Activated CD4-positive, alpha-beta T cell treated with anti-CD3 and anti-CD28 coated beads, Interleukin-2, amount 50 U/mL, for 4 hours (primary cell): ENCODE measurements around the gene SLC46A1.

Source experiments
- DNase-seq, 2 experiments: peaks; one replicate each; pipeline ENCODE4 v3.0.0-alpha.2; 2020

SLC46A1 gene

DNA sequence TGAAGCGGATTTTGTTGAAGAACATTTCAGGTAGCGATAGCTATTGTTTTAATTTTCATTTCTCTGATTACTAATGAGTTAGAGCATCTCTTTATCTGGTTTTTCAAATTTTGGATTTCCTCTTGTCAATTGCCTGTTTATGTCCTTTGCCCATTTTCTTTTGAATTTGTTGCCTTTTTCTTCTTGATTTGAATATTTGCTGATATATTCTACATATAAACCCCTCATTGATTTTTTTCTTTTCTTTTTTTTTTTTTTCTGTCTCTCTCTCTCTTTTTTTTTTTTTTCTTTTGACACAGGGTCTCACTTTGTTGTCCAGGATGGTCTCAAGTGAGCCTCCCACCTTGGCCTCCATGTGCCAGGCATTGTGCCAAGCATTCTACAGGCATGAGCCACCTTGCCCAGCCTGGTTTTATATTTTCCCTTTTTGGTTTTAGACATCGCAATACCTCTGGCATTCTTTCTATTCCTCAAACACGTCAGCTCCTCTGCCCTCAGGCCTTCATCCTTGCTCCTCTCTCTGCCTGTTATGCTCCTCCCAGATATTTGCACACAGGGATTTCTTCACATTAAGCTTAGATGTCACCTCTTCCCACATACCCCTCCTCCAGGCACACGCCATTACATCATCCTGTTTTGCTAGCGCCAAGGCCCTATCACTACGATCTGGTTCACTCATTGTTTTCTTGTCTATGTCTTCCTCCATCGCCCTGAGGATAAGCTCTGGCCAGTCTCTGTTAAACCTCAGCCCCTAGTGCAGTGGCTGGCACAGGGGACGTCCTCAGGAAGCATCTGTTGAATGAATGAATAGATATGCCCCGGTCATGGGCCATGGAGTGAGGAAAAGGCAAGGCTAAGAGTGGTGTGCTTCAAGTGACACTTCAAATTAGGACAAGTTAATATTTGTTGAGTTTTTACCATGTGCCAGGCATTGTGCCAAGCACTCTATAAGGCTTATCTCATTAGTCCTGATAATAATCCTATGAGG lies 25.9 kb downstream of the SLC46A1 start:
- DNase-seq, result no peak

GRCh38 chr17:28372945-28373274 lies 33.1 kb downstream of the SLC46A1 start:
- DNase-seq, result no peak

DNA sequence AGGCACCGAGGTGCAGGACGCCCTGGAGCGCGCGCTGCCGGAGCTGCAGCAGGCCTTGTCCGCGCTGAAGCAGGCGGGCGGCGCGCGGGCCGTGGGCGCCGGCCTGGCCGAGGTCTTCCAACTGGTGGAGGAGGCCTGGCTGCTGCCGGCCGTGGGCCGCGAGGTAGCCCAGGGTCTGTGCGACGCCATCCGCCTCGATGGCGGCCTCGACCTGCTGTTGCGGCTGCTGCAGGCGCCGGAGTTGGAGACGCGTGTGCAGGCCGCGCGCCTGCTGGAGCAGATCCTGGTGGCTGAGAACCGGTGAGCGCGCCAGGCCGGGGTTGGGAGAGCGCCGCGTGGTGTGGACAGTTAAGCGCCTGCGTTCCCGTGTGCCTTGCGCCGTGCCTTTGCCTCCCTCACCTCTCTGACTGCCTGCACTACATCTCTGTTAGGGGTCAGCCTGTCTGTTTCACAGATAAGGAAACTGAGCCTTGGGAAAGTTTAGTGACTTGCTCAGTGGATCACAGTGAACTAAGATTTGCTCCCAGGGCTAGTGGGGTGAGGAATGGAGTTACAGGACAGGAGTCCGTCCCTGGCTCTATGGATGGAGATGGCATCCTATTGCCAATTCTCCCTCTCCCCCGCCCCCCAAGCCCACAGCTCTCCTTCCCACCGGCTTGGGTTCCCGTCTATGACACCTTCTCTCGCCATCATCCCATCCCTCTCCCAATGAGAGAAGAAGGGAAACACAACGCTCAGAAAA lies 33.6 kb downstream of the SLC46A1 start:
- DNase-seq, result no peak

DNA sequence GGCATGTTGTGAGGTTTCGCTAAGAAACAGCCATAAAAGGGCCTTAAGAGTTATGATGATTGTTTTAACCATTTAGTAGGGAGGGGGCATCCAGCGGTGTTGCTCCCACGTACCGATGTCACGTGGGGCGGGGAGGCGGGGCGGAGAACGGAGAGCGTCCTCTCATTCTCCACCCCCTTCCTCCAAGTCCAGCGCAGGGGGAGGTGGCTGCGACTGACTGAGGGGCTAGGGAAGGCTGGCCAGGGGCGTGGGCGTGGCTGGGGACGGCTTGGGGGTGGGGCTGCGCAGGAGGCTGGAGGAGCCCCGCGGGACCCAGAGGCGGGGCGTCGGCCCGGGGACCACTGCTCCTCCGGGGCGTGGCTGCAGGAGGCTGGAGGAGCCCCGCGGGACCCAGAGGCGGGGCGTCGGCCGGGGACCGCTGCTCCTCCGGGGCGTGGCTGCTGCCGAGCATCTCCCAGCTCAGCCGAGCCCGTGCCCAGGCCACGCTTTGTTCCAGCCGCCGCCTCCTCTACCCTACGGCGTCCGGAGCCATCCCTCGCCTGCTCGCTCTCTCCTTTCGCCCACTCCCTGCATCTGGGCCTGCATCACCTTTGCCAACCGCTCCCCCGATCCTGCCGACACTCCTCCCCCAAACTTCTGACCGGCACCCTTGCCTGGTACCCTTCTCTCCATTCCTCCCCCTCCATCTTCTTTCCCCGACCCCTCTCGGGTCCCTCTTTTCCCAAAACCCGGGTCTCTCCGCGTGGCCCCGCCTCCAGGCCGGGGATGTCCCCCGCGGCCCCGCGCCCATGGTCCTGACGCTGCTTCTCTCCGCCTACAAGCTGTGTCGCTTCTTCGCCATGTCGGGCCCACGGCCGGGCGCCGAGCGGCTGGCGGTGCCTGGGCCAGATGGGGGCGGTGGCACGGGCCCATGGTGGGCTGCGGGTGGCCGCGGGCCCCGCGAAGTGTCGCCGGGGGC lies 34.5 kb downstream of the SLC46A1 start, which contains the start of gene SARM1:
SARM1 (plus strand) TSS at position 450 of the 958 bp plus-strand sequence; CDS start at position 789, 339 bp downstream.
- DNase-seq, result peak; percentile 76

DNA sequence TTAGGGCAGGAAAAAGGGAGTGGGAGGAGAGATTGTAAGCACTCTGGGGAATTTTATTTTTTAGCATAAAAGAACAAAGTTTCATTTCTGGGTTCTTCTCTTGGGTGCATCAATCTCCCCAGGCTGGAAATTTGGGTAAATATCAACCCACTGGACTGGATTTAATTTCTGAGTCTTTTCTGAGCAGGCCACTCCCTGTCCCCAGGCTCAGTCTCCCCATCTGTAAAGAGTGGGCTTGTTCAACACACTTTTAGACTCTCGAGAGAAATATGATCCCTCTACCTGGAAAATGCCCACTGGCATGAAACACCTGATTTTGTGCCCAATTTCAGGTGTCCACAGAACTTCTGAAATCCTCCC lies 35.3 kb downstream of the SLC46A1 start:
- no peak for DNase-seq

DNA sequence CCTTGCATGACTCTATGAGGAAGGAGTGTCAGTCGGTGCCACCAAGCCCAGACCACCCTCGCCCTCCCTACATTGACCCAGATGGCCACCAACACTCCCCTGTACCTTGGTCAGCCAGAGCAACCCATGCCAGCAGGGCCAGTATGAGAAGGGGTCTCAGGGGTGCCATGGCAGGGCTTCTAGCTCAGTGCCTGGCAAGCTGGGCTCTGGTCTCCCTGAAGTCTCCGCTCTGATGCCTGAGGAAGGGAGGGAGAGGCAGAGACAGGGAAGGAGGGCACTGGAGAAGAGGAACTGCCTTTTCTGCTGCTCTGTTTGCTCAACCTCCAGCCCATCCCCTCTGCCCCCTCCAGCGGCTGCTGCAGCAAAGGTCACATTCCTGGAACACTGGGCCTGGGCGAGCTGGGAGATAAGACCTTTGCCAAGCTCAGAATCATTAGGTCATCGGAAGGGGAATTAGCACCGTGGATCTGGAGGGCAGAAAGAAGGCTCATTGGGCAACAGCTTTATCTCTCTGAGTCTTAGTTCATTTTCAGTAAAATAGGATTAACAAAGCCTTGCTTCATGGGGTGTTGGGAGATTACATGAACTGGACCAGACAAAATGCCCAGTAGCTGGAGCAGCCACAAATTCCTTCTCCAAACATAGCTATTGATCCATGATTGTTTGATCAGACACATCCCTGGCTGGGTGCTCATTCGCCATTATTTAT lies 35.8 kb downstream of the SLC46A1 start, which contains the start of gene VTN:
VTN (minus strand) TSS at position 273 of the 709 bp plus-strand sequence; CDS start at position 169, 104 bp downstream.
- DNase-seq, result no peak

DNA sequence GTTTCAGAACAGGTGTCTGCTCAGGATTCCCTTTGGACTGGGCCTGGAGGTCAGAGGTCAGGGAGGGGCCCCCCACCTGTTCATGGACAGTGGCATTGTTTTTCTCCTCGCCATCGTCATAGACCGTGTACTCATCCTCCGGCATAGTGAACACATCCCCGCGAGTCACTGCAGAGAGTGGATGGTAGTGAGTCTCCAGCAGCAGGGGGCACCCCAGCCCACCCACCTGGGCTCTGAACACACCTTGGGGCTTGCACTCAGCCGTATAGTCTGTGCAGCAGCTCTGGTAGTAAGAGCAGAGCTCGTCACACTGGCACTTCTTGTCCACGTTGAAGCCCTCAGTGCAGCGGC lies 36.4 kb downstream of the SLC46A1 start:
- no peak for DNase-seq

DNA sequence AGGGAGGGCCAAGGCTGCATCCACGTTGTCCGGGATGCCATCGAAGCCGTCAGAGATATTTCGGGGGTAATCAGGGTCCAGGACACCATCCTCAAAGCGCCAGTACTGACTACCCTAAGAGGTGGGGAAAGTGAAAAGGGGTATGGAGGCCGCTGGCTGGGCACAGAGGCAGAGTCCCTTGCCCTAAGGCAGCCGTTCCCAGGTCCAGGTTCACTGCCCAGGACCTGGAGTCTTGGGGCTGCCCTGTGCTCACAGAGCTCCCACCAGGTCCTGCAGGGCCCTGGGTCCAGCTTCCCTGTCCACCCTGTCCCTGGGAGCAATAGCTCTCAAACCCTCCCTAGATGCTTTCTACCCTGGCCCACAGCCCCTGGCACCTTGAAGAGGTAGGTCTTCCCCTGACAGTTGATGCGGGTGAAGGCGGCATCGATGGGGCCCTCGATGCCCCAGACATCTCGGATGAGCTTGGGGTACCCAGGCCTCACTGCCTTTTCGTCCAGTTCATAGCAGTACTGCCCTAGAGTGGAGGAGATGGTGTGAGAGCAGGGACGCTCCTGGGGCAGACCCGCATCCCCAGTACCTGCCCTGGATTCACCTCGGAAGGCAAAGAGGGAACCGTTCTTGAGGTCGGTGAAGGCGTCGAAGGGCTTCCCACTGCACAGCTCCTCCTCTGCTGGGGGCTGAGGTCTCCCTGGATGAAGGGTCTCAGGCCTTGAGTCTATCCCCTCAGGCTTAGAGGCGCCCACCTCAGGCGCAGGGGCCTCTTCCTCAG lies 36.9 kb downstream of the SLC46A1 start:
- no peak for DNase-seq

DNA sequence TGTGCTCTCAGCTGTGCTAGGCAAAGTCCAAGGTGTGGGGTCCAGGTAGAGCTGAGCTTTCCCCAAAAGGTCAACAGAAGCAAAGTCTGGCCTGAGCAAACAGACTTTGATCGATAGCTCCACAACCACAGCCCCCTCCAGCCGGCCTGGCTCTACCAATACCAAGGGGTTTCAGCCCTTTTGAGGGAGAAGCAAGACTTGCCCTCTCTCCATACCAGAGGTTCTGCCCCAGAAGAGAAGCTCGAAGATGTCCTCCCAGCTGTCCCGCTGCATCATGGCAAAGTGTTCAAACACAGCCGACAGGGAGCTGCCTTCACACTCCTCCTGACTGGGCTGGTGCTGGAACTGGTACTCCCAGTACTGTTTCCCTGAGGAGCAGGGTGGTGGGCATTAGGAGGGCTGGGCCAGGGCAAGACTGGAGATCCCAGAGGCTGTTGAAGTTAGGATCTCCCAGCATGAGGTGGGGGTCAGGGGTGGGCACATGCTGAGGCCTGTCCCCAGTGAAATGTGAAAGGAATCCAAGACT lies 37.6 kb downstream of the SLC46A1 start:
- no peak for DNase-seq

- no peak for DNase-seq
Observed at GRCh38 chr17:28367641-28368305, 38.2 kb downstream of the SLC46A1 start.

- DNase-seq, result no peak
Observed at GRCh38 chr17:28366605-28367004, 39.4 kb downstream of the SLC46A1 start.

GRCh38 chr17:28365487-28365886 lies 40.5 kb downstream of the SLC46A1 start:
- DNase-seq, result no peak

- no peak for DNase-seq
Observed at GRCh38 chr17:28364665-28365363, 41.2 kb downstream of the SLC46A1 start, which contains the start of gene SEBOX. SEBOX (minus strand) TSS chr17:28365199; CDS start chr17:28365151, 48 bp downstream.

DNA sequence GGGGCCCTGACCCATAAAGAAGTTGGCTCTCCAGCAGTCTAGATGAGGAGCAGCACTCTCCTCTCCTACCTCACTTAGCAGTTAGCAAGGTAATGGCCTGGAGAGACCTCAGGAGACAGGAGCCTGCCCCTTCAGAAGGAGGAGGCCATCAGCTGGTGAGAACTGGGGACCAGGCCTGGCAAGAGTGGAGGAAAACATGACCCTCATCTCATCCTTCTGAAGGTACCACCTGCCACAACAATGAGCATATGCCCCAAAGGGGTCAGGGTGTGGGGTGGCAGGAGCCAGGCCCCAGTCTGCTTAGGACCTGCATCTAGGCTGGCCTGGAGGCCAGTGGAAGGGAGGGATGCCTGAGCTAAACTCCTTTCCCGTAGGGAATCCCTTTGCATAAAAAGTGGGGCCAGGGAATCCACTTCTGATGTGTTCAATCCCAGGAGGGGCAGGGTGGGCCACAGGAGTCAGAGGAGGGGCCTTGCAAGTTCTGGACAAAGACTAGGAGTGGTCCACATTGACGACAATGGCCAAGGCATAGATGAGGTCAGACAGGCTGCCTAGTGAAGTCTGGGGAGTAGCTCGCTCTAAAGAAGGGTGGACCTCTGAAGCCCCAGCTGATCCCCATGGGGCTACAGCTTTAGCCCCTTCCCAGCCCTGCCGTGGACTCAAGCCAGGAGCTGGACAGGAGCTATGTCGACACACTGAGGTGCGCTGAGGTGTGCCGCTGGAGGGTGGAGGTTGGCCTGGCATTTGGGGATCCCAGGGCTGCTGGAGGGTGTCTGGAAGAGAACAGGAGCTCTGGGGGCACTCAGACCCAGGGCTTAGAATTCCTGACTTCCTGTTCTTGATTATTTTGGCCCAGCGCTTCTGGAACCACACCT lies 42.0 kb downstream of the SLC46A1 start:
- DNase-seq, result no peak

DNA sequence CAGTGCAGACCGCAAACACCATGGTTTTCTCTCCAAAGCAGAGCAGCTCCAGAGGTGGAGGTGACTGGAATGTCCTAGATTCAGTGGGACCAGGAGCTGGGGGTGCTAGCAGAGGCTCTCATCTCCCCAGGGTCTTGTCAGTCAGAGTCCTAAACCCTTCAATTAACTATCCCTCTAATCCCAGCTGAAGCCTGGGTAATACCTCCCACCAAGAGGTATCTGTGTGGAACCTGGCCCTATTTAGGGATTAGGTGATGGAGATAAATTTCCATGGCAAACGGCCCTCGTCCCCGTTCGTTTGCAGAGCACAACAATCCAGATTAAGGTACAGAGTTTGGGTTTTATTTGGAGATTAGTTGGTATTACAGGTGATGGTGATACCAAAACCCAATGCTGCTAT lies 42.8 kb downstream of the SLC46A1 start:
- no peak for DNase-seq

- DNase-seq, result no peak
Observed at GRCh38 chr17:28357901-28358197, 48.2 kb downstream of the SLC46A1 start.

- DNase-seq, result peak; percentile 92 to 94
Observed at GRCh38 chr17:28357061-28357900, 48.7 kb downstream of the SLC46A1 start, which contains the start of gene POLDIP2. POLDIP2 (minus strand) TSS chr17:28357527; CDS start chr17:28357448, 79 bp downstream.

GRCh38 chr17:28350271-28350670 lies 55.7 kb downstream of the SLC46A1 start:
- no peak for DNase-seq
